Measurements from ENCODE around the gene OR10H3.

DNA sequence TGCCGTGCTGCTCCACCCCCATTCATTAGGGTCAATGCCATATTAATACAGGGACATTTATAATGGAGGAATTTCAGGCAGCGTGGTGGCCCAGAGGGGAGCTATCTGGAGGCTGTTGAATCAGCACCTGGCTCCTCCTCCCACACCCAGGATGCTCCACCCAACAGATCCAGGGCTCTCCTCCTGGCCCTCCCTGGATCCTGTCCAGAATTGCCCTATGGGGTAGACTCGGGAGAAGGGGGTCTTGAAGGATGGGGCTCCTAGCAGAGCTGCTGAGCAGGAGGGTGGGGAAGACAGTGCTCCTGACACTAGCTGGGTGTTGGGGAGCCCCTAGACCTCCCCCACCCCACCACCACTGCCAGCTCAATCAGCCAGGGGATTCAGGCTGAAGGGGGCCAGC is 44.4 kb downstream of the OR10H3 start:
- TF ChIP-seq, protein P1, sequence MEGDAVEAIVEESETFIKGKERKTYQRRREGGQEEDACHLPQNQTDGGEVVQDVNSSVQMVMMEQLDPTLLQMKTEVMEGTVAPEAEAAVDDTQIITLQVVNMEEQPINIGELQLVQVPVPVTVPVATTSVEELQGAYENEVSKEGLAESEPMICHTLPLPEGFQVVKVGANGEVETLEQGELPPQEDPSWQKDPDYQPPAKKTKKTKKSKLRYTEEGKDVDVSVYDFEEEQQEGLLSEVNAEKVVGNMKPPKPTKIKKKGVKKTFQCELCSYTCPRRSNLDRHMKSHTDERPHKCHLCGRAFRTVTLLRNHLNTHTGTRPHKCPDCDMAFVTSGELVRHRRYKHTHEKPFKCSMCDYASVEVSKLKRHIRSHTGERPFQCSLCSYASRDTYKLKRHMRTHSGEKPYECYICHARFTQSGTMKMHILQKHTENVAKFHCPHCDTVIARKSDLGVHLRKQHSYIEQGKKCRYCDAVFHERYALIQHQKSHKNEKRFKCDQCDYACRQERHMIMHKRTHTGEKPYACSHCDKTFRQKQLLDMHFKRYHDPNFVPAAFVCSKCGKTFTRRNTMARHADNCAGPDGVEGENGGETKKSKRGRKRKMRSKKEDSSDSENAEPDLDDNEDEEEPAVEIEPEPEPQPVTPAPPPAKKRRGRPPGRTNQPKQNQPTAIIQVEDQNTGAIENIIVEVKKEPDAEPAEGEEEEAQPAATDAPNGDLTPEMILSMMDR (conservative IDR thresholded peaks at IDR 0.05; ENCODE audit: low read depth, low read length): no peak
- TF ChIP-seq EZH2phosphoT487 (IDR thresholded peaks at IDR 0.05; ENCODE audit: borderline replicate concordance, low read length): no peak
